ENCODE measurements around the gene DROSHA.
"Not testable (repeated sequence)": the region's sequence is repeated elsewhere in the genome, so short reads cannot be mapped to it uniquely, and the experiment has no call there.

DROSHA gene

DNA sequence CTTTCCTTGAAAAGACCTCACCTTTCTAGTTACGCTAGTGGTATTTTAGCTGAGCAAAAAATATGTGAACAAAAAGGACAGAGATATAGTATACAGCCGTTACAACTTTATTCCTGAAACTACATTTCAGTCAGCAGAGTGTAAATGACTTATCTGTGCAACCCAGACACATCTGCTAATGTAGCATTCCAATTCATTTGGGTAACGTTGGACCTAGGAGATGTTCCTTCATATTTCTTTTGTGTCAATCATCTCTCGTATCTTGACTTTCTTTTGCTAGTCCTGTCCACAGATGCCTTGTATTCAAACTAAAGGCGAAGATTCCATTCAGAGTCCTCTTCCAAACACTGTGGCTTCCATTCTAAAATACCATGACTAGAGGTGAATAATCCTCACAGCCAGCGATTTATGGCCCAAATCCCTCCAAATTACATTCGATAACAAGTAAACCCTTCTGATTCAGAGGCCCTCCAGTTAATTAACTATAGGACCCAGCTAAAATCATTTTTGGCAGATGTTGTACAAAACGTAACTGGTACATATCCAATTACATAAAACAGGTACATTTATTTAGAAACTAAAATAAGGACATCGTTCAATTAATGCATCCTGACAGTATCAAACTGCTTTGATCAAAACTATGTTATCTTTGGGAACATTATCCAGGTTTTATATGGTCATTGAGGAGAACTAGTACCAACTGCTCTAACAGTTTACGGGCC is 155.7 kb downstream of the DROSHA start:
- TF ChIP-seq Cebpa-rat (IDR thresholded peaks at IDR 0.05): no peak
- peaks cover 0 to 14% (median 8%) of the 10 kb centered on the region in 10 experiments; a peak in 17 of 20 replicates for H3K4me1 ChIP-seq
- H3K27me3 ChIP-seq: no peaks in the 10 kb centered on the region
- H3K9ac ChIP-seq: no peak overlapping the region
- no peak overlapping the region for H3K27ac ChIP-seq
- H3K9me3 ChIP-seq (replicated peaks in 1 of 11): no peaks in the 10 kb centered on the region
- no peaks in the 10 kb centered on the region for H3K36me3 ChIP-seq
- H3K4me2 ChIP-seq: no peak overlapping the region
- H3K4me3 ChIP-seq: no peak overlapping the region
- H4K20me1 ChIP-seq: no peaks in the 10 kb centered on the region

DNA sequence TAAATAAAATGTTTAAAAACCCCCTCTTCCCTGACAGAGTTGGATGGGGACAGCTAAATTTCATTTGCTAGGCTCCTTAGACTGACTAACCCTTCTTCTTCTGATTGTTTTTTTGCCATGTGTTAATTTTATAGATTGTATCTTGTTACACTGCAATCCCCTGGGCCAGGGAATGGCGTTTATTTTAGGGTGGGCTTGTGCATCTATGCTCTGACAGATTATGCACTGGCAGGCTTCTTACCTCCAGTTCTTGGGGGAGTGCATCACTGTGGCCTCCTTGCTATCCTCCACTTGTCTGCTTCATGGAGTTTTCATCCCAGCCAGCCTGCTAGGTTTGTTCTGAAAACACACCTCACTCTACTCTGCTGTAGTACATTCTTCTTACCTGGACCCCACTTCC is 159.8 kb downstream of the DROSHA start:
- no peaks in the 10 kb centered on the region for H3K27me3 ChIP-seq
- H3K4me2 ChIP-seq: no peak overlapping the region
- no peaks in the 10 kb centered on the region for H4K20me1 ChIP-seq
- TF ChIP-seq Cebpa-rat (IDR thresholded peaks at IDR 0.05): no peak
- no peaks in the 10 kb centered on the region for H3K9me3 ChIP-seq (replicated peaks in 1 of 11)
- no peak overlapping the region for H3K9ac ChIP-seq
- H3K27ac ChIP-seq: no peak overlapping the region
- no peaks in the 10 kb centered on the region for H3K36me3 ChIP-seq
- no peak overlapping the region for H3K4me3 ChIP-seq
- H3K4me1 ChIP-seq: peaks cover 0 to 9% (median 5%) of the 10 kb centered on the region in 10 experiments; a peak in 12 of 20 replicates

DNA sequence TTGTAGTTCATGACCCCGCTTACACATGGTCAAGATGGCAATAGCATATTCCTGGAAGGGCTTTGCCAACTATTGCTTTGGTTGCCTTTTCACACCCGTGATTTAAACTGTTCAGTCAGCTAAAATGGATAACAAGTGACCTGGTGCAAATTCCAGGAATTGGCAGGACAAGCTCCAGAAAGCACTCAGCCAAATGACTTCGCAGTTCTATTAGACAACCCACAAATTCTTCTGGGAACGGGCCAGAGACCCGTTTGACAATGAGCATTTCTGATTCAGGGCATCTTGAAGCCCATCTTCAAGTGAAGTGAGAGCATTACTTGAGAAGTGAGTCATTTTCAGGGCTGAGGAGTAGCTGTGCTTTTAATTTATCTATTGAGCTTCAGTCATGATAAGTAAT is 165.0 kb downstream of the DROSHA start:
- TF ChIP-seq Cebpa-rat (IDR thresholded peaks at IDR 0.05): no peak
- Histone ChIP-seq H3K4me2 (no peak overlapping the region), H3K27me3 (no peaks in the 10 kb centered on the region), H3K27ac (no peak overlapping the region), H3K4me3 (no peak overlapping the region), H3K9ac (no peak overlapping the region), H3K4me1 (peaks cover 0 to 12% (median 0%) of the 10 kb centered on the region in 10 experiments; a peak in 7 of 20 replicates), H3K9me3 (replicated peaks in 1 of 11) (peaks cover 0 to 12% (median 7%) of the 10 kb centered on the region in 11 experiments; a peak in 11 of 22 replicates), H4K20me1 (no peaks in the 10 kb centered on the region), H3K36me3 (no peaks in the 10 kb centered on the region)

DNA sequence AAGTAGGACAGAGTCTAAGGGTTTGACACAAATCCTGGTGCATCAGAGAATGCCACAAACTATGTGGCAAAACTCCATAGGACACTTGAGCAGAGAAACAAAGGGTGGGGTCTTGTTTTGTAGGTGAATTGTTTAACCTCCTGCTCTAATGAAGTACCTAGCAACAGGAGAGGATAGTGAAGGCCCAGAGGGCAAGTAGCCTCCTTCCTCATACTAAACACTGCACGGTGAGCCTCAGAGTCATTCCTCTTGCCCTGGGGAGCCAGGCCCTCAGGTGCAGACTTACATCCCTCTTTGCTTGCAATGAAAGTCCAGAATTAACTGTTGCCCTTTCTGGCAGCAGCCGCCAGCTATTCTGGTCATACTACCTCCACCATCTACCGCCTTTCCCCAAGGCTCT is 166.1 kb downstream of the DROSHA start:
- no peaks in the 10 kb centered on the region for H3K27me3 ChIP-seq
- peaks cover 0 to 12% (median 0%) of the 10 kb centered on the region in 10 experiments; a peak in 7 of 20 replicates for H3K4me1 ChIP-seq
- H3K9ac ChIP-seq: no peak overlapping the region
- no peaks in the 10 kb centered on the region for H3K36me3 ChIP-seq
- no peak overlapping the region for H3K4me2 ChIP-seq
- no peak overlapping the region for H3K4me3 ChIP-seq
- no peak for TF ChIP-seq Cebpa-rat (IDR thresholded peaks at IDR 0.05)
- H4K20me1 ChIP-seq: no peaks in the 10 kb centered on the region
- H3K27ac ChIP-seq: no peak overlapping the region
- peaks cover 0 to 12% (median 7%) of the 10 kb centered on the region in 11 experiments; a peak in 11 of 22 replicates for H3K9me3 ChIP-seq (replicated peaks in 1 of 11)

DNA sequence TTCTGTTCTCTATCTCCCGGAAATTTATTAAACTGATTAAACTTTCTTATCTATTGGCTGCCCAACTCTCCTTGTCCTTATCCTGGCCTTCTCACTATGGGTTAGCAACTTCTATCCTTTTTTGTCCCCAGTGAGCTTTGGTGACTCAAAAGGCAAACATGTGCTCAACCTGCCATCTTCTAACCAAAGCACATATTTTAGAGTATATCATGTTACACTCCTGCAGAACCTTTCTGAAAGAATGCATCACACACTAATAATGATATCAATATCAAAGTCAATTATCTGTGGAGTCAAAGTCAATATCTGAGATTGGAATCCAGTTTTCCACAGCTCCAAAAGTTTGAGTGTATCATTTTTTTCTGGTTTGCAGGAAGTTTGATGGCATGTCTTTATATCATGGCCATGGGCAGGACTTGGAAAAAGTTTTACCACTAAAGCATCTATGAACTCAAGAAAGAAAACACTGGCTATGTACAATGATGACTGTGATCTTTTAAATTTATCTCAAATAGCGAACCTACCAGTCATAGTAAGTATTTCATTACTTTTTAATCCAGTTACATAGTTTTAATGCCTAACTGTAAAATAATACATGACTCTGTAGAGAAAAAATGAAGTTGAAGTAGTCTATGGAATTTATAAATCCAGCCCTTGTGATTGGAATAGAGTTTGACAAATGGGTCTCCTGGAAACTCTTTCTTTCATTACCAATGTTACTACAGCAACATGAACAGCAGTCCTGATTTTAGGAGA is 166.8 kb downstream of the DROSHA start:
- Histone ChIP-seq H3K4me1 (peaks cover 0 to 12% (median 0%) of the 10 kb centered on the region in 10 experiments; a peak in 7 of 20 replicates), H3K9me3 (replicated peaks in 1 of 11) (peaks cover 0 to 12% (median 7%) of the 10 kb centered on the region in 11 experiments; a peak in 11 of 22 replicates), H3K27ac (no peak overlapping the region), H3K27me3 (no peaks in the 10 kb centered on the region), H3K4me2 (no peak overlapping the region), H3K36me3 (no peaks in the 10 kb centered on the region), H3K4me3 (no peak overlapping the region), H4K20me1 (no peaks in the 10 kb centered on the region), H3K9ac (no peak overlapping the region)
- no peak for TF ChIP-seq Cebpa-rat (IDR thresholded peaks at IDR 0.05)

DNA sequence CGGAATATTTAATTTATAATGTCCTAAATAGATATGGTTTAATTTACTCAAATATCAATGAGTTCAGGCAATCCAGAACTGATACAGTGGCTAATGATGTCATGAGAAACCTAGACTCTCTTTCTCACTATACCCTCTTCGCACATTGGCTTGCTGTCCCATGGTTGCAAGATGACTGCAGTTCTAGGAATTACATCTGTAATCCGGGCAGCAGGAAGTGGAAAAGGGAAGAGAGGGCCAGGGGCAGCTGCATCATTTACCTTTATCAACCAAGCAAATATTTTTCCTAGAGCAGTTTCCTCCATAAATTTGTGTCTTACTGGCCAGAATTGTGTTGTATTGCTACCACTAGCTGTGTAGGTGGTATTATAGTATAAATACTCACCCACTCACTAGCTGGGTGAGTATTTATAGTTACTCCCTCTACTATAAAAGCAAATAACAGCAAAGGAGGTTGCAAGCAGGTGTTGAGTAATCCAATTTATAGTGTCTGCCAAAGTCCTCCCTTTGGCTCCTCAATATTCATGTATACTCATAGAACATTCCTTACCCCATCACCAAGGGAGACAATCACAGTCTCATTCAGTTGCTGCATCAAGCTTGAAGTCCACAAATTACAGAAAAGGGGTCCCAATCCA is 168.8 kb downstream of the DROSHA start:
- no peak overlapping the region for H3K9ac ChIP-seq
- no peak overlapping the region for H3K27ac ChIP-seq
- H3K4me1 ChIP-seq: peaks cover 0 to 12% (median 0%) of the 10 kb centered on the region in 10 experiments; a peak in 7 of 20 replicates
- no peaks in the 10 kb centered on the region for H3K36me3 ChIP-seq
- H3K9me3 ChIP-seq (replicated peaks in 1 of 11): peaks cover 0 to 12% (median 7%) of the 10 kb centered on the region in 11 experiments; a peak in 11 of 22 replicates
- no peaks in the 10 kb centered on the region for H3K27me3 ChIP-seq
- no peak for TF ChIP-seq Cebpa-rat (IDR thresholded peaks at IDR 0.05)
- H3K4me3 ChIP-seq: no peak overlapping the region
- H4K20me1 ChIP-seq: no peaks in the 10 kb centered on the region
- peak overlapping the region in 2 of 11 experiments; percentile 5 to 40; a peak in 2 of 22 replicates for H3K4me2 ChIP-seq

DNA sequence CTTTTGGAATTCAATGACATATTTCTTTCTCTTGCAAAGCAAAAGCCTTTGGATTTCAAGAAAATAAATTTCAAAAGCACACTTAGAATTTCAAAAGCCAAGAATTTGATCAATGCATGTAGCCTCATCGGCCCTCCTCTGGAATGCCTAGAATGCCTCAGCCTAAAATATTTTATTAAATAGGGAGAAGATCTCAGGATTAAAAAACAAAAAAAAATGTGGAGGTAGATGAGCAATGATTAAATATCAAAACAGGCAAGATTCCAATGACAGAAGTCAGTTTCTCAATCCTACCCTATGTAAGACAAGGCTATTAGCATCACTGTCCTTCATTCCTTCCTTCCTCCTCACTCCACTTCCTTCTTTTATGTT is 169.4 kb downstream of the DROSHA start:
- TF ChIP-seq Cebpa-rat (IDR thresholded peaks at IDR 0.05): no peak
- H3K27me3 ChIP-seq: no peaks in the 10 kb centered on the region
- no peak overlapping the region for H3K27ac ChIP-seq
- peak overlapping the region in 3 of 11 experiments; percentile 3 to 40 (median 5); a peak in 3 of 22 replicates for H3K4me2 ChIP-seq
- H3K4me3 ChIP-seq: no peak overlapping the region
- H3K9ac ChIP-seq: no peak overlapping the region
- peaks cover 0 to 12% (median 0%) of the 10 kb centered on the region in 10 experiments; a peak in 7 of 20 replicates for H3K4me1 ChIP-seq
- peaks cover 0 to 12% (median 7%) of the 10 kb centered on the region in 11 experiments; a peak in 11 of 22 replicates for H3K9me3 ChIP-seq (replicated peaks in 1 of 11)
- no peaks in the 10 kb centered on the region for H3K36me3 ChIP-seq
- no peaks in the 10 kb centered on the region for H4K20me1 ChIP-seq

DNA sequence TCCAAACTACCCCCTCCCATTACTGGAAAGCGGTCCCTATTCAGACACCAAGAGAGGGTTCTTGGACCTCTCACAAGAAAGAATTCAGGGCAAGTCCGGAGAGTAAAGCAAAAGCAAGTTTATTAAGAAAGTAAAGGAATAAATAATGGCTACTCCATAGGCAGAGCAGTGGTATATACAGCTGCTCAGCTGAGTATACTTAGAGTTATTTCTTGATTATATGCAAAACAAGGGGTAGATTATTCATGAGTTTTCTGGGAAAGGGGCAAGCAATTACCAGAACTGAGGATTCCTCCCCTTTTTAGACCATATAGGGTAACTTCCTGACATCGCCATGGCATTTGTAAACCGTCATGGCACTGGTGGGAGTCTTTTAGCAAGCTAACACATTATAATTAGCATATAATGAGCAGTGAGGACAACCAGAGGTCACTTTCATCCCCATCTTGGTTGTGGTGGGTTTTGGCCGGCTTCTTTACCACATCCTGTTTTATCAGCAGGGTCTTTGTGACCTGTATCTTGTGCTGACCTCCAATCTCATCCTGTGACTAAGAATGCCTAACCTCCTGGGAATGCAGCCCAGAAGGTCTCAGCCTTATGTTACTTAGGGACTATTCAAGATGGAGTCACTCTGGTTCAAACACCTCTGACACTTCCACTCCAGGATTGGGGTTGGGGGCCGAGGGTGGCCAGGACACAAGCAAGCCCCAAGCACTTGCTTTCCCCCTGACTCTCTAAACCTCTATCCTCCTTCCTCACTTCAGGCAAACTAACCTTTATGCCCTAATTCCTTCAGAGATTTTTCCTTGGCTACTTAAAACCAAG is 170.0 kb downstream of the DROSHA start:
- not testable (repeated sequence) for H3K27ac ChIP-seq, H3K4me3 ChIP-seq, H3K27me3 ChIP-seq, H3K36me3 ChIP-seq, H4K20me1 ChIP-seq, H3K9ac ChIP-seq
- Histone ChIP-seq H3K4me2 (peak overlapping the region in 3 of 11 experiments; percentile 3 to 40 (median 5); a peak in 2 of 22 replicates), H3K9me3 (replicated peaks in 1 of 11) (peaks cover 0 to 12% (median 7%) of the 10 kb centered on the region in 11 experiments; a peak in 11 of 22 replicates), H3K4me1 (peaks cover 0 to 12% (median 0%) of the 10 kb centered on the region in 10 experiments; a peak in 7 of 20 replicates)
